Measurements from ENCODE around the gene PSMD12. TPM values are rescaled to one million over a fixed set of nuclear protein-coding genes. Genes with fewer than 3 reads are reported as not detected.
A peak's percentile ranks its signal among the peaks of the same experiment; 100 is the strongest.

Gene PSMD12
- total RNA-seq, 1 donor from 2014 or later = 48.6 TPM

DNA sequence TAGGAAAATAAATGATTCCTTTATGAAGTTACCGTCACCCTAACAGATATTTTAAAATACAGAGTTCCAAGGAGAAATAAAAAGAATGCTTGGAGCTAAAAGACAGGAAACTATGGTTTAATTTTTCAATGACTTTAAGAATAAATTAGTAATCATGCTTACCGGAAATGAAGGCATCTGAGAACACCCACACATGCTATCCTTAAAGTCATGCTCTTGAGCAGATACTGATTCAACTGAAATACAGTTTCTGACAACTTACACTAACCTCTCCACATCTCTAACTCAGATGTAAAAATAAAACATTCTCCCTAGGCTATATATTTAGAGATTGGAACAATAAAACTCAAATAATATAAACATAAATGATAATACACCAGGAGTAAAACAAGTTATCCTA lies 7.8 kb downstream of the PSMD12 start:
- TF ChIP-seq CTCF (IDR thresholded peaks at IDR 0.05; ENCODE audit: unreplicated experiment) = no peak
- no peaks in the 10 kb centered on the region for H3K4me1 Mint-ChIP-seq (ENCODE audit: low read depth)
- peaks cover 20% of the 10 kb centered on the region for H3K36me3 Mint-ChIP-seq (ENCODE audit: insufficient read depth)
- DNase-seq (ENCODE audit: low spot score, unreplicated experiment) = no peak
- H3K27ac Mint-ChIP-seq = no peak overlapping the region
- no peaks in the 10 kb centered on the region for H3K9me3 Mint-ChIP-seq (ENCODE audit: low read depth)
- H3K27me3 Mint-ChIP-seq = no peaks in the 10 kb centered on the region
- H3K4me3 Mint-ChIP-seq (ENCODE audit: low read depth) = no peak overlapping the region

- H3K9me3 Mint-ChIP-seq (ENCODE audit: low read depth) = no peaks in the 10 kb centered on the region
- no peaks in the 10 kb centered on the region for H3K27me3 Mint-ChIP-seq
- H3K4me3 Mint-ChIP-seq (ENCODE audit: low read depth) = no peak overlapping the region
- H3K36me3 Mint-ChIP-seq (ENCODE audit: insufficient read depth) = peaks cover 20% of the 10 kb centered on the region
- no peak for DNase-seq (ENCODE audit: low spot score, unreplicated experiment)
- H3K4me1 Mint-ChIP-seq (ENCODE audit: low read depth) = no peaks in the 10 kb centered on the region
- no peak overlapping the region for H3K27ac Mint-ChIP-seq
- no peak for TF ChIP-seq CTCF (IDR thresholded peaks at IDR 0.05; ENCODE audit: unreplicated experiment)
Measured at GRCh38 chr17:67353929-67354574, 12.3 kb downstream of the PSMD12 start.

GRCh38 chr17:67353161-67353560 lies 13.2 kb downstream of the PSMD12 start:
- no peak for TF ChIP-seq CTCF (IDR thresholded peaks at IDR 0.05; ENCODE audit: unreplicated experiment)
- DNase-seq (ENCODE audit: low spot score, unreplicated experiment) = no peak
- H3K27ac Mint-ChIP-seq = peak overlapping the region; percentile 24
- no peaks in the 10 kb centered on the region for H3K27me3 Mint-ChIP-seq
- H3K9me3 Mint-ChIP-seq (ENCODE audit: low read depth) = no peaks in the 10 kb centered on the region
- H3K4me3 Mint-ChIP-seq (ENCODE audit: low read depth) = no peak overlapping the region
- H3K4me1 Mint-ChIP-seq (ENCODE audit: low read depth) = no peaks in the 10 kb centered on the region
- H3K36me3 Mint-ChIP-seq (ENCODE audit: insufficient read depth) = peaks cover 21% of the 10 kb centered on the region

DNA sequence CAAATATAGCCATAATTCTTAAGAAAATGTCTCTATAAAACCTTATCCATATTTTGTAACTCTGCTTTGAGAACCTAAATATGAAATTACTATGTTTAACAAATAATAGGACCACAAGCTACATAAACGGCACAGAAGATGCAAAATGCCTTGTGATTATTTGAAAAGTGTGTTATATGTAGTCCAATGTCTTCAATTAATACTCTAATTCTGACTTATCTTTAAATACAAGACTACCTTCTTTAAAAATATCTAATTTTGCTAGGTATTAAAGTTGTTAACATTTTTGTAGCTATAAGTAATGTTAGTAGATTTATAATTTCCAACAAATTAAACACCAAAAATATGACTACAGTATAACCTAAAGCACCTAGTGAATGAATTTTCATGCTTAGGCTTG lies 17.0 kb downstream of the PSMD12 start:
- no peak for TF ChIP-seq CTCF (IDR thresholded peaks at IDR 0.05; ENCODE audit: unreplicated experiment)
- Mint-ChIP-seq H3K4me1 (ENCODE audit: low read depth) (no peaks in the 10 kb centered on the region), H3K4me3 (ENCODE audit: low read depth) (no peak overlapping the region), H3K36me3 (ENCODE audit: insufficient read depth) (peaks cover 21% of the 10 kb centered on the region), H3K9me3 (ENCODE audit: low read depth) (no peaks in the 10 kb centered on the region), H3K27me3 (no peaks in the 10 kb centered on the region), H3K27ac (no peak overlapping the region)
- DNase-seq (ENCODE audit: low spot score, unreplicated experiment) = no peak

- H3K36me3 Mint-ChIP-seq (ENCODE audit: insufficient read depth) = peaks cover 21% of the 10 kb centered on the region
- TF ChIP-seq CTCF (IDR thresholded peaks at IDR 0.05; ENCODE audit: unreplicated experiment) = no peak
- no peak overlapping the region for H3K27ac Mint-ChIP-seq
- H3K4me3 Mint-ChIP-seq (ENCODE audit: low read depth) = no peak overlapping the region
- DNase-seq (ENCODE audit: low spot score, unreplicated experiment) = no peak
- no peaks in the 10 kb centered on the region for H3K9me3 Mint-ChIP-seq (ENCODE audit: low read depth)
- no peaks in the 10 kb centered on the region for H3K4me1 Mint-ChIP-seq (ENCODE audit: low read depth)
- no peaks in the 10 kb centered on the region for H3K27me3 Mint-ChIP-seq
Measured at GRCh38 chr17:67347826-67348225, 18.6 kb downstream of the PSMD12 start.
